Measurements from ENCODE around the gene PARK7.

PARK7 gene

GRCh38 chr1:7985851-7986612 is 24.5 kb downstream of the PARK7 start:
- DNase-seq, result no peak

GRCh38 chr1:7987528-7987927 is 26.0 kb downstream of the PARK7 start:
- no peak for DNase-seq

- no peak for DNase-seq
Observed at GRCh38 chr1:7988576-7988975, 27.1 kb downstream of the PARK7 start.

- no peak for DNase-seq
Observed at GRCh38 chr1:7989762-7990428, 28.4 kb downstream of the PARK7 start.

GRCh38 chr1:7991504-7992440 is 30.3 kb downstream of the PARK7 start:
- DNase-seq, result no peak

- no peak for DNase-seq
Observed at GRCh38 chr1:7992885-7993284, 31.4 kb downstream of the PARK7 start.

GRCh38 chr1:7993593-7994479 is 32.3 kb downstream of the PARK7 start:
- DNase-seq, result no peak

- DNase-seq, result no peak
Observed at GRCh38 chr1:7994827-7995226, 33.3 kb downstream of the PARK7 start.

GRCh38 chr1:7995437-7995836 is 33.9 kb downstream of the PARK7 start:
- DNase-seq, result no peak

GRCh38 chr1:8002329-8002910 is 40.9 kb downstream of the PARK7 start:
- no peak for DNase-seq

- no peak for DNase-seq
Observed at GRCh38 chr1:8002921-8003320, 41.4 kb downstream of the PARK7 start.

- DNase-seq, result no peak
Observed at GRCh38 chr1:8003438-8004112, 42.1 kb downstream of the PARK7 start.

- no peak for DNase-seq
Observed at GRCh38 chr1:8004113-8004802, 42.7 kb downstream of the PARK7 start.

- peak in 1 of 2 donors; percentile 20 for DNase-seq
Observed at GRCh38 chr1:8004803-8005573, 43.5 kb downstream of the PARK7 start.

GRCh38 chr1:8006037-8006963 is 44.8 kb downstream of the PARK7 start:
- DNase-seq, result no peak

- DNase-seq, result no peak
Observed at GRCh38 chr1:8009043-8010002, 47.8 kb downstream of the PARK7 start.

- DNase-seq, result no peak
Observed at GRCh38 chr1:8010080-8010664, 48.7 kb downstream of the PARK7 start.
